ENCODE results near the gene FGFBP1.

Gene FGFBP1

GRCh38 chr4:15938640-15939039 is at the start of gene FGFBP1:
Gene FGFBP1 (minus strand): TSS chr4:15938740. CDS start chr4:15936632, 2,108 bp downstream.
- TF ChIP-seq ZNF8 (CRISPR knock-in tag; IDR thresholded peaks at IDR 0.05): no peak
- no peak for TF ChIP-seq ESRRG (CRISPR knock-in tag; IDR thresholded peaks at IDR 0.05)
- no peak for TF ChIP-seq ZFP3 (CRISPR knock-in tag; IDR thresholded peaks at IDR 0.05)
- TF ChIP-seq CSRNP3 (CRISPR knock-in tag; IDR thresholded peaks at IDR 0.05): no peak
- ATAC-seq: no peak

- TF ChIP-seq POU6F1 (CRISPR knock-in tag; IDR thresholded peaks at IDR 0.05; ENCODE audit: borderline replicate concordance, low read depth): no peak
- TF ChIP-seq ZNF70 (CRISPR knock-in tag; IDR thresholded peaks at IDR 0.05): no peak
- no peak for TF ChIP-seq ESRRG (CRISPR knock-in tag; IDR thresholded peaks at IDR 0.05)
- no peak for TF ChIP-seq TCF4 (CRISPR knock-in tag; IDR thresholded peaks at IDR 0.05; ENCODE audit: borderline replicate concordance)
- no peak for TF ChIP-seq TOX (CRISPR knock-in tag; IDR thresholded peaks at IDR 0.05; ENCODE audit: borderline replicate concordance)
- no peak for ATAC-seq
Observed at GRCh38 chr4:15988222-15988621, 49.7 kb upstream of the FGFBP1 start.

GRCh38 chr4:15986907-15987306 is 48.4 kb upstream of the FGFBP1 start:
- no peak for TF ChIP-seq BACH2 (CRISPR knock-in tag; IDR thresholded peaks at IDR 0.05; ENCODE audit: borderline replicate concordance)
- TF ChIP-seq ZC3H10 (CRISPR knock-in tag; IDR thresholded peaks at IDR 0.05): no peak
- TF ChIP-seq ESRRG (CRISPR knock-in tag; IDR thresholded peaks at IDR 0.05): no peak
- TF ChIP-seq PPARA (CRISPR knock-in tag; IDR thresholded peaks at IDR 0.05; ENCODE audit: borderline replicate concordance): no peak
- no peak for TF ChIP-seq GLIS3 (CRISPR knock-in tag; IDR thresholded peaks at IDR 0.05)
- TF ChIP-seq PATZ1 (CRISPR knock-in tag; IDR thresholded peaks at IDR 0.05; ENCODE audit: borderline replicate concordance): no peak
- no peak for TF ChIP-seq ZNF8 (CRISPR knock-in tag; IDR thresholded peaks at IDR 0.05)
- no peak for TF ChIP-seq CSRNP3 (CRISPR knock-in tag; IDR thresholded peaks at IDR 0.05)
- no peak for TF ChIP-seq TSHZ2 (CRISPR knock-in tag; IDR thresholded peaks at IDR 0.05)
- no peak for TF ChIP-seq ISL1 (CRISPR knock-in tag; IDR thresholded peaks at IDR 0.05)
- TF ChIP-seq ZNF70 (CRISPR knock-in tag; IDR thresholded peaks at IDR 0.05): no peak
- TF ChIP-seq TCF4 (CRISPR knock-in tag; IDR thresholded peaks at IDR 0.05; ENCODE audit: borderline replicate concordance): no peak
- ATAC-seq: no peak

GRCh38 chr4:15983610-15984009 is 45.1 kb upstream of the FGFBP1 start:
- ATAC-seq: no peak
- TF ChIP-seq ZNF8 (CRISPR knock-in tag; IDR thresholded peaks at IDR 0.05): no peak
- TF ChIP-seq CREB5 (CRISPR knock-in tag; IDR thresholded peaks at IDR 0.05; ENCODE audit: low read depth): no peak
- TF ChIP-seq TSHZ2 (CRISPR knock-in tag; IDR thresholded peaks at IDR 0.05): no peak
- TF ChIP-seq POU6F1 (CRISPR knock-in tag; IDR thresholded peaks at IDR 0.05; ENCODE audit: borderline replicate concordance, low read depth): no peak
- TF ChIP-seq BACH2 (CRISPR knock-in tag; IDR thresholded peaks at IDR 0.05; ENCODE audit: borderline replicate concordance): no peak
- no peak for TF ChIP-seq SNAI2 (CRISPR knock-in tag; IDR thresholded peaks at IDR 0.05)
- no peak for TF ChIP-seq ZC3H10 (CRISPR knock-in tag; IDR thresholded peaks at IDR 0.05)
- no peak for TF ChIP-seq ARNTL (CRISPR knock-in tag; IDR thresholded peaks at IDR 0.05; ENCODE audit: borderline replicate concordance, low read depth)
- no peak for TF ChIP-seq ZNF70 (CRISPR knock-in tag; IDR thresholded peaks at IDR 0.05)
- TF ChIP-seq TCF4 (CRISPR knock-in tag; IDR thresholded peaks at IDR 0.05; ENCODE audit: borderline replicate concordance): no peak
- no peak for TF ChIP-seq GLIS3 (CRISPR knock-in tag; IDR thresholded peaks at IDR 0.05)
- no peak for TF ChIP-seq ESRRG (CRISPR knock-in tag; IDR thresholded peaks at IDR 0.05)

Data from SK-N-SH treated with all-trans-retinoic acid at 6 μM for 48 hours (cell line).